ENCODE measurements around the gene CARS2.

- TF ChIP-seq CTCF (IDR thresholded peaks at IDR 0.05) (no peak), POLR2A (IDR thresholded peaks at IDR 0.05) (no peak)
Observed at GRCh38 chr13:110639935-110640334, 66.0 kb downstream of the CARS2 start.
